ENCODE measurements around the gene LRRC63. TPM values are rescaled to one million over a fixed set of nuclear protein-coding genes. Genes with fewer than 3 reads are reported as not detected.

The LRRC63 gene
- polyA plus RNA-seq, 3 donors, result 0.36 TPM; not detected in 2

DNA sequence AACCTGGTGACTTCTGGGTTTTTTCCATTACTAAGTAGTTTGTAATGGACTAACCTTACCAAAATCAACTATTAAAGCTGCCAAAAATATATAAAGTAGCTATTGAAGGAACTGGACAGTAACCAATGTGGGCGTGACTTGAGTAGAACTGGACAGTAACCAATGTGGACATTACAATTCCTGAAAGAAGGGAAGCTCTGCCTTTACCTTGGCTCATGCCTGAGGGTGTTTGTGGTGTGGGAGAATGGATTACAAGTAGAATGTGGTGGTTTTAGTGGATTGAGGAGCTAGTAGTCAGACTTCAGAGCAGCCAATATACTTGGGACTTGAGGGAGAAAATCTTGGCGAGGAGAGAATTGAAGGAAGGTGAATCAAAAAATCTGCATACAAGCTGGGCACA, 17.5 kb downstream of the LRRC63 start:
- Histone ChIP-seq H3K36me3 (replicated peaks in 1 of 2; ENCODE audit: control insufficient read depth in 1 of 2, insufficient read depth in 2 of 2, low read length in 2 of 2) (peaks cover 0 to 1% of the 10 kb centered on the region in 2 donors), H3K27ac (ENCODE audit: low read depth in 1 of 2, low read length in 2 of 2) (no peak overlapping the region), H2AFZ (ENCODE audit: insufficient read depth, low read depth, low read length, poor library complexity, severe bottlenecking) (peak overlapping the region; percentile 23), H3K27me3 (ENCODE audit: control insufficient read depth in 2 of 2, insufficient read depth in 2 of 2, low read length in 2 of 2) (no peaks in the 10 kb centered on the region), H3K9ac (ENCODE audit: insufficient read depth, low read length, poor library complexity, severe bottlenecking) (no peak overlapping the region), H4K20me1 (ENCODE audit: insufficient read depth, low read length) (no peaks in the 10 kb centered on the region), H3K4me2 (replicated peaks; ENCODE audit: extremely low read depth, low read length, poor library complexity, severe bottlenecking) (no peak overlapping the region), H3K4me1 (ENCODE audit: control insufficient read depth in 1 of 2, insufficient read depth in 2 of 2, low read length in 2 of 2) (no peaks in the 10 kb centered on the region), H3K4me3 (replicated peaks in 1 of 3; ENCODE audit: low read depth in 2 of 3, low read length in 3 of 3) (no peak overlapping the region), H3K79me2 (ENCODE audit: insufficient read depth, low read length) (no peaks in the 10 kb centered on the region), H3K9me3 (replicated peaks in 1 of 2; ENCODE audit: control insufficient read depth in 1 of 2, insufficient read depth in 1 of 2, low read length in 2 of 2) (peaks cover 0 to 8% of the 10 kb centered on the region in 2 donors)
- H3K27ac Mint-ChIP-seq, result no peak overlapping the region
- H3K4me1 Mint-ChIP-seq, result peaks cover 2% of the 10 kb centered on the region
- peaks cover 0 to 4% (median 2%) of the 10 kb centered on the region in 3 donors for H3K27me3 Mint-ChIP-seq (ENCODE audit: low read depth in 3 of 3)
- WGBS (ENCODE audit: insufficient coverage), result 86% methylated on average over 2 of the region's 2 CpGs
- intact Hi-C loops (cut with micrococcal nuclease), result no loop called here
- TF ChIP-seq, protein P1, sequence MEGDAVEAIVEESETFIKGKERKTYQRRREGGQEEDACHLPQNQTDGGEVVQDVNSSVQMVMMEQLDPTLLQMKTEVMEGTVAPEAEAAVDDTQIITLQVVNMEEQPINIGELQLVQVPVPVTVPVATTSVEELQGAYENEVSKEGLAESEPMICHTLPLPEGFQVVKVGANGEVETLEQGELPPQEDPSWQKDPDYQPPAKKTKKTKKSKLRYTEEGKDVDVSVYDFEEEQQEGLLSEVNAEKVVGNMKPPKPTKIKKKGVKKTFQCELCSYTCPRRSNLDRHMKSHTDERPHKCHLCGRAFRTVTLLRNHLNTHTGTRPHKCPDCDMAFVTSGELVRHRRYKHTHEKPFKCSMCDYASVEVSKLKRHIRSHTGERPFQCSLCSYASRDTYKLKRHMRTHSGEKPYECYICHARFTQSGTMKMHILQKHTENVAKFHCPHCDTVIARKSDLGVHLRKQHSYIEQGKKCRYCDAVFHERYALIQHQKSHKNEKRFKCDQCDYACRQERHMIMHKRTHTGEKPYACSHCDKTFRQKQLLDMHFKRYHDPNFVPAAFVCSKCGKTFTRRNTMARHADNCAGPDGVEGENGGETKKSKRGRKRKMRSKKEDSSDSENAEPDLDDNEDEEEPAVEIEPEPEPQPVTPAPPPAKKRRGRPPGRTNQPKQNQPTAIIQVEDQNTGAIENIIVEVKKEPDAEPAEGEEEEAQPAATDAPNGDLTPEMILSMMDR (IDR thresholded peaks at IDR 0.05), result no peak
- no peak for DNase-seq
- H3K36me3 Mint-ChIP-seq, result peaks cover 3 to 5% of the 10 kb centered on the region in 2 donors
- H3K9me3 Mint-ChIP-seq, result peaks cover 6 to 21% (median 11%) of the 10 kb centered on the region in 7 donors
- no peak overlapping the region for H3K4me3 Mint-ChIP-seq

DNA sequence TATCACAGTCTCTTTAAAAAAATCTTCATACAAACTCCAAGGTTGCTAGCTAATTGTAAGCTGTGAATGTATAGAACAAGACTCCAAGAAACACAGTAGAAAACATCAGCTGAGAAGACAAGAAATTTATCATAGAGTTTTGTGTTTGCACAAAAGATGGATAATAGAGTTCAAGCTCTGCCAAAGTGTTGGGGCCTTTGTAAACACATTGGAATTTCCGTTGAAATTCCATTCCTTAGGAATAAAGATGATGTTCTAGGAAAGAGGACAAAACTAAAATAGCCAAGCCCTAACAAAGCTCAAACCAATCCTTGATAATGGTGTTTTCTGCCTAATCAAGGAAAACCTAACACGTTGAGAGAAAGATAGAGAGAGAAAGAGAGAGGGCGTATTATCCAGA, 20.6 kb downstream of the LRRC63 start:
- H3K4me2 ChIP-seq (replicated peaks; ENCODE audit: extremely low read depth, low read length, poor library complexity, severe bottlenecking), result no peak overlapping the region
- DNase-seq, result no peak
- H3K4me1 ChIP-seq (ENCODE audit: control insufficient read depth in 1 of 2, insufficient read depth in 2 of 2, low read length in 2 of 2), result no peaks in the 10 kb centered on the region
- no peak overlapping the region for H3K9ac ChIP-seq (ENCODE audit: insufficient read depth, low read length, poor library complexity, severe bottlenecking)
- Mint-ChIP-seq H3K27ac (no peak overlapping the region), H3K4me3 (no peak overlapping the region), H3K9me3 (peaks cover 18 to 37% (median 26%) of the 10 kb centered on the region in 7 donors), H3K27me3 (ENCODE audit: low read depth in 3 of 3) (peaks cover 0 to 2% (median 2%) of the 10 kb centered on the region in 3 donors), H3K4me1 (no peaks in the 10 kb centered on the region), H3K36me3 (peaks cover 12 to 13% of the 10 kb centered on the region in 2 donors)
- H3K9me3 ChIP-seq (replicated peaks in 1 of 2; ENCODE audit: control insufficient read depth in 1 of 2, insufficient read depth in 1 of 2, low read length in 2 of 2), result peaks cover 12 to 21% of the 10 kb centered on the region in 2 donors
- no CpG with 5 or more reads among the region's 3 CpGs for WGBS (ENCODE audit: insufficient coverage)
- TF ChIP-seq, protein P1 (IDR thresholded peaks at IDR 0.05), result no peak
- no peak overlapping the region for H2AFZ ChIP-seq (ENCODE audit: insufficient read depth, low read depth, low read length, poor library complexity, severe bottlenecking)
- peaks cover 0 to 16% of the 10 kb centered on the region in 2 donors for H3K36me3 ChIP-seq (replicated peaks in 1 of 2; ENCODE audit: control insufficient read depth in 1 of 2, insufficient read depth in 2 of 2, low read length in 2 of 2)
- H3K79me2 ChIP-seq (ENCODE audit: insufficient read depth, low read length), result no peaks in the 10 kb centered on the region
- no peaks in the 10 kb centered on the region for H3K27me3 ChIP-seq (ENCODE audit: control insufficient read depth in 2 of 2, insufficient read depth in 2 of 2, low read length in 2 of 2)
- intact Hi-C loops (cut with micrococcal nuclease), result no loop called here
- H4K20me1 ChIP-seq (ENCODE audit: insufficient read depth, low read length), result no peaks in the 10 kb centered on the region
- H3K27ac ChIP-seq (ENCODE audit: low read depth in 1 of 2, low read length in 2 of 2), result no peak overlapping the region
- H3K4me3 ChIP-seq (replicated peaks in 1 of 3; ENCODE audit: low read depth in 2 of 3, low read length in 3 of 3), result no peak overlapping the region

All from CD14-positive monocyte (primary cell).